ENCODE data around the gene BABAM1.

GRCh38 chr19:17240826-17241399 is 26.3 kb upstream of the BABAM1 start:
- no peak for TF ChIP-seq POLR2AphosphoS5 (IDR thresholded peaks at IDR 0.05; ENCODE audit: low read depth, low read length)
- TF ChIP-seq TAF1 (IDR thresholded peaks at IDR 0.05; ENCODE audit: low read depth, low read length) = no peak
- TF ChIP-seq POLR2A (IDR thresholded peaks at IDR 0.05; ENCODE audit: low read depth, low read length) = no peak
- no peak for TF ChIP-seq POU2F2 (IDR thresholded peaks at IDR 0.05; ENCODE audit: low read depth, low read length)
- TF ChIP-seq SPI1 (IDR thresholded peaks at IDR 0.05; ENCODE audit: low read depth, low read length) = no peak
- TF ChIP-seq PAX5 (IDR thresholded peaks at IDR 0.05; ENCODE audit: insufficient read depth, low read length, severe bottlenecking) = no peak

Measured in GM12891 (cell line).